GM18517 (cell line): ENCODE data around the gene LRRTM3.

Source experiments
- ATAC-seq: cut with Tn5 transposase; IDR thresholded peaks from one replicate; pipeline ENCODE4 v1.9.1; 2021; ENCODE audit warnings: mild to moderate bottlenecking, moderate library complexity; ENCODE audit not compliant: unreplicated experiment

Gene LRRTM3

GRCh38 chr10:67015225-67015624 lies 89.4 kb downstream of the LRRTM3 start:
- ATAC-seq = no peak

GRCh38 chr10:67017218-67017617 lies 91.4 kb downstream of the LRRTM3 start:
- no peak for ATAC-seq

GRCh38 chr10:67022099-67022498 lies 96.3 kb downstream of the LRRTM3 start:
- no peak for ATAC-seq

GRCh38 chr10:67033878-67034277 lies 108.0 kb downstream of the LRRTM3 start:
- ATAC-seq = no peak

- no peak for ATAC-seq
Measured at GRCh38 chr10:67036808-67037207, 111.0 kb downstream of the LRRTM3 start.

- no peak for ATAC-seq
Measured at GRCh38 chr10:67043041-67043440, 117.2 kb downstream of the LRRTM3 start.

GRCh38 chr10:67045404-67045803 lies 119.6 kb downstream of the LRRTM3 start:
- no peak for ATAC-seq

GRCh38 chr10:67046507-67046906 lies 120.7 kb downstream of the LRRTM3 start:
- no peak for ATAC-seq

- ATAC-seq = no peak
Measured at GRCh38 chr10:67049988-67050387, 124.2 kb downstream of the LRRTM3 start.

GRCh38 chr10:67050415-67050814 lies 124.6 kb downstream of the LRRTM3 start:
- ATAC-seq = no peak

GRCh38 chr10:67072654-67073053 lies 146.8 kb downstream of the LRRTM3 start:
- no peak for ATAC-seq

- ATAC-seq = no peak
Measured at GRCh38 chr10:67075491-67075971, 149.7 kb downstream of the LRRTM3 start.

- ATAC-seq = no peak
Measured at GRCh38 chr10:67076144-67076543, 150.3 kb downstream of the LRRTM3 start.

- ATAC-seq = no peak
Measured at GRCh38 chr10:67077376-67077775, 151.5 kb downstream of the LRRTM3 start.

GRCh38 chr10:67079126-67079525 lies 153.3 kb downstream of the LRRTM3 start:
- no peak for ATAC-seq

- ATAC-seq = no peak
Measured at GRCh38 chr10:67086327-67087134, 160.7 kb downstream of the LRRTM3 start.

- no peak for ATAC-seq
Measured at GRCh38 chr10:67087135-67087425, 161.2 kb downstream of the LRRTM3 start.

- no peak for ATAC-seq
Measured at GRCh38 chr10:67088036-67088435, 162.2 kb downstream of the LRRTM3 start.

- ATAC-seq = no peak
Measured at GRCh38 chr10:67095531-67095930, 169.7 kb downstream of the LRRTM3 start.

GRCh38 chr10:67098461-67098860 lies 172.6 kb downstream of the LRRTM3 start:
- ATAC-seq = no peak

GRCh38 chr10:67100951-67101350 lies 175.1 kb downstream of the LRRTM3 start:
- no peak for ATAC-seq

- no peak for ATAC-seq
Measured at GRCh38 chr10:67107670-67108069, 181.8 kb downstream of the LRRTM3 start.

- no peak for ATAC-seq
Measured at GRCh38 chr10:67110286-67110685, 184.4 kb downstream of the LRRTM3 start.
